GF-D8 (cell line): Measurements from ENCODE around the gene TRAF7.

Experiments
- DNase-seq: peaks from one replicate; lab custom pipeline; 2025; lab: John Stamatoyannopoulos, UW

TRAF7 gene

GRCh38 chr16:2165861-2166260 is 10.3 kb downstream of the TRAF7 start:
- no peak for DNase-seq

- no peak for DNase-seq
Observed at GRCh38 chr16:2166263-2167067, 10.9 kb downstream of the TRAF7 start.

GRCh38 chr16:2167068-2167638 is 11.6 kb downstream of the TRAF7 start:
- DNase-seq: no peak

- no peak for DNase-seq
Observed at GRCh38 chr16:2170080-2170479, 14.5 kb downstream of the TRAF7 start.

- DNase-seq: no peak
Observed at GRCh38 chr16:2170587-2171435, 15.2 kb downstream of the TRAF7 start.

GRCh38 chr16:2171601-2172178 is 16.1 kb downstream of the TRAF7 start:
- DNase-seq: no peak

GRCh38 chr16:2172688-2173335 is 17.2 kb downstream of the TRAF7 start:
- no peak for DNase-seq

GRCh38 chr16:2173366-2173765 is 17.8 kb downstream of the TRAF7 start:
- no peak for DNase-seq

- DNase-seq: no peak
Observed at GRCh38 chr16:2173916-2174315, 18.3 kb downstream of the TRAF7 start.

GRCh38 chr16:2174396-2175131 is 19.0 kb downstream of the TRAF7 start:
- DNase-seq: no peak

GRCh38 chr16:2175454-2175853 is 19.9 kb downstream of the TRAF7 start:
- no peak for DNase-seq

- no peak for DNase-seq
Observed at GRCh38 chr16:2176047-2176446, 20.5 kb downstream of the TRAF7 start.

- DNase-seq: no peak
Observed at GRCh38 chr16:2177101-2177500, 21.5 kb downstream of the TRAF7 start.

GRCh38 chr16:2177561-2177960 is 22.0 kb downstream of the TRAF7 start:
- DNase-seq: no peak

- DNase-seq: no peak
Observed at GRCh38 chr16:2178321-2179106, 22.9 kb downstream of the TRAF7 start.

- DNase-seq: no peak
Observed at GRCh38 chr16:2179107-2179501, 23.5 kb downstream of the TRAF7 start.

- DNase-seq: no peak
Observed at GRCh38 chr16:2179576-2179975, 24.0 kb downstream of the TRAF7 start.

GRCh38 chr16:2180461-2180860 is 24.9 kb downstream of the TRAF7 start:
- DNase-seq: no peak

- DNase-seq: no peak
Observed at GRCh38 chr16:2180962-2181923, 25.7 kb downstream of the TRAF7 start.
